HepG2 (cell line): ENCODE measurements around the gene SIK3. TPM values are rescaled to one million over a fixed set of nuclear protein-coding genes. Genes with fewer than 3 reads are reported as not detected.
A peak's percentile ranks its signal among the peaks of the same experiment; 100 is the strongest.

Experiments used
- MEIS2 ChIP-seq: sonication (generic); formaldehyde crosslinking; IDR thresholded peaks from 2 replicates; pipeline ENCODE4 v1.9.0; 2021; ENCODE audit warnings: mild to moderate bottlenecking, missing genetic modification reagents
- SIN3B ChIP-seq: fragments of 150-350 bp; IDR thresholded peaks from 2 replicates; pipeline ENCODE4 v1.6.1; 2014; ENCODE audit warnings: low read length
- SOX6 ChIP-seq, 2 experiments: fragments of 450-650 bp in 1 of 2; sonication (generic) in 1 of 2; formaldehyde crosslinking in 1 of 2; IDR thresholded peaks; 2 replicates each; pipeline versions ENCODE4 v1.4.0 to v1.6.1; 2017 to 2020; ENCODE audit warnings: antibody characterized with exemption in 1 of 2, mild to moderate bottlenecking in 1 of 2, missing genetic modification reagents in 1 of 2
- XRCC5 ChIP-seq: fragments of 200-400 bp; formaldehyde crosslinking; optimal IDR thresholded peaks from 2 replicates; pipeline ENCODE3; 2017; ENCODE audit warnings: mild to moderate bottlenecking, low read length
- ZNF101 ChIP-seq: sonication (generic); formaldehyde crosslinking; IDR thresholded peaks from 2 replicates; pipeline ENCODE4 v1.4.0; 2020; ENCODE audit warnings: mild to moderate bottlenecking, low read depth, missing genetic modification reagents, borderline replicate concordance
- ZNF331 ChIP-seq: sonication (generic); formaldehyde crosslinking; IDR thresholded peaks from 2 replicates; pipeline ENCODE4 v1.4.0; 2020; ENCODE audit warnings: missing genetic modification reagents
- ZNF546 ChIP-seq: sonication (generic); formaldehyde crosslinking; conservative IDR thresholded peaks from 2 replicates; pipeline ENCODE4 v1.8.1; 2023; ENCODE audit warnings: mild to moderate bottlenecking, missing genetic modification reagents
- polyA plus RNA-seq, 8 experiments: library from polyadenylated mRNA; depleted of rRNA in 3 of 8; stranded (reverse) in 7 of 8; unstranded in 1 of 8; fragments of >200 nt; fragmentation: Illumina TruSeq in 4 of 8; extraction: Trizol in 4 of 8; gene quantifications; 2 replicates each; pipeline versions ENCODE4 v1.2.1 to v1.2.3, GENCODE V29; 2011 to 2016; ENCODE audit warnings: low read depth in 4 of 8, missing spikeins in 1 of 8, mixed read lengths in 1 of 8; ENCODE audit not compliant: insufficient read depth in 1 of 8
- total RNA-seq, 5 experiments: library from RNA; depleted of rRNA; stranded (reverse); fragments of >200 nt; fragmentation: Illumina TruSeq; extraction: Trizol; gene quantifications; 2 replicates each; pipeline ENCODE4 v1.2.3, GENCODE V29; 2016; ENCODE audit warnings: low read depth in 1 of 5
- TF ChIP-seq, protein P1 (sequence below): IDR thresholded peaks from 2 replicates; pipeline ENCODE4 v1.6.1; 2016; ENCODE audit warnings: low read depth, missing genetic modification reagents, missing compliant biosample characterization
- TF ChIP-seq, protein P2 (sequence below), 2 experiments: fragments of 450-650 bp in 1 of 2; sonication (generic) in 1 of 2; formaldehyde crosslinking in 1 of 2; IDR thresholded peaks; 2 replicates each; pipeline versions ENCODE4 v1.6.1 to v1.8.0; 2016 to 2022; ENCODE audit warnings: antibody characterized with exemption in 1 of 2, mild to moderate bottlenecking in 1 of 2, missing genetic modification reagents in 1 of 2
- TF ChIP-seq, protein P3 (sequence below): sonication (generic); formaldehyde crosslinking; IDR thresholded peaks from 2 replicates; pipeline ENCODE4 v1.4.0; 2020; ENCODE audit warnings: missing genetic modification reagents

The SIK3 gene
- total and polyA plus RNA-seq, 2 of the 13 experiments (the other 11 are each of a cell fraction or from before 2014, with no cell fraction given) = 5.7 to 9.8 TPM

DNA sequence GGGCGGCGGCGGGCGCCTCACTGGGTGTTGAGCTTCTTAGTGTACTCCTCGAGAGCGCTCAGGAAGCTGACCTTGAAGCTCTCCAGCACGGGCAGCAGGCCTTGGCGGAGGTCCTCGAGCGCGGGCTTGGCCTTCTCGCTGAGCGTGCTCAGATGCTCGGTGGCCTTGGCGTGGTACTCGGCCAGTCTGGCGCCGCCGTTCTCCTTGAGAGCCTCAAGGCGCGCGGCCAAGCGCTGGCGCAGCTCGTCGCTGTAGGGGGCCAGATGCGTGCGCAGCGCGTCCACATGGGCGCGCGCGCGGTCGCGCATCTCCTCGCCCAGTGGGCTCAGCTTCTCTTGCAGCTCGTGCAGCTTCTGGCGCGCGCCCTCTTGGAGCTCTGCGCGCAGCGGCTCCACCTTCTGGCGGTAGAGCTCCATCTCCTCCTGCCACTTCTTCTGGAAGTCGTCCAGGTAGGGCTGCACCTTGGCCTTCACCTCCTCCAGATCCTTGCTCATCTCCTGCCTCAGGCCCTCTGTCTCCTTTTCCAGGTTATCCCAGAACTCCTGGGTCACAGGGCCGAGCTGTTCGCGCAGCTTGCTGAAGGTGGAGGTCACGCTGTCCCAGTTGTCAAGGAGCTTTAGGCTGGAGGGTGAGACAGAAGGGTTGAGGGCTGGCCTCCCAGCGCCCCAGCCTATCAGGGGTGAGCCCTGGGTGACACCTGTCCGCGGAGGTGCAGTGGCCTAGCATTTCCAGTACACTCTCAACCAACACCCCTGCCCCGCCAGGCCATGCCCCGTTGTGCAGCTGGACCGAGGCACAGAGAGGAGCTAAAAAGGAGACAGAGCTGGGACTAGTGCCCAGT, 262.2 kb downstream of the SIK3 start (continued):
- TF ChIP-seq ZNF101 (CRISPR knock-in tag) (no peak), SOX6 (IDR thresholded peaks at IDR 0.05) (no peak), SOX6 (CRISPR knock-in tag; IDR thresholded peaks at IDR 0.05) (peak; percentile 44), ZNF331 (CRISPR knock-in tag) (peak; percentile 31; the same call in 1 of the 2 replicates), SIN3B (0 out of 2 replicates have a peak, but pooled peaks have one; percentile 30), ZNF546 (CRISPR knock-in tag) (no peak; the same call in 1 of the 2 replicates), XRCC5 (peak; percentile 39), MEIS2 (CRISPR knock-in tag) (peak; percentile 57; the same call in 1 of the 2 replicates)
- TF ChIP-seq, protein P1, sequence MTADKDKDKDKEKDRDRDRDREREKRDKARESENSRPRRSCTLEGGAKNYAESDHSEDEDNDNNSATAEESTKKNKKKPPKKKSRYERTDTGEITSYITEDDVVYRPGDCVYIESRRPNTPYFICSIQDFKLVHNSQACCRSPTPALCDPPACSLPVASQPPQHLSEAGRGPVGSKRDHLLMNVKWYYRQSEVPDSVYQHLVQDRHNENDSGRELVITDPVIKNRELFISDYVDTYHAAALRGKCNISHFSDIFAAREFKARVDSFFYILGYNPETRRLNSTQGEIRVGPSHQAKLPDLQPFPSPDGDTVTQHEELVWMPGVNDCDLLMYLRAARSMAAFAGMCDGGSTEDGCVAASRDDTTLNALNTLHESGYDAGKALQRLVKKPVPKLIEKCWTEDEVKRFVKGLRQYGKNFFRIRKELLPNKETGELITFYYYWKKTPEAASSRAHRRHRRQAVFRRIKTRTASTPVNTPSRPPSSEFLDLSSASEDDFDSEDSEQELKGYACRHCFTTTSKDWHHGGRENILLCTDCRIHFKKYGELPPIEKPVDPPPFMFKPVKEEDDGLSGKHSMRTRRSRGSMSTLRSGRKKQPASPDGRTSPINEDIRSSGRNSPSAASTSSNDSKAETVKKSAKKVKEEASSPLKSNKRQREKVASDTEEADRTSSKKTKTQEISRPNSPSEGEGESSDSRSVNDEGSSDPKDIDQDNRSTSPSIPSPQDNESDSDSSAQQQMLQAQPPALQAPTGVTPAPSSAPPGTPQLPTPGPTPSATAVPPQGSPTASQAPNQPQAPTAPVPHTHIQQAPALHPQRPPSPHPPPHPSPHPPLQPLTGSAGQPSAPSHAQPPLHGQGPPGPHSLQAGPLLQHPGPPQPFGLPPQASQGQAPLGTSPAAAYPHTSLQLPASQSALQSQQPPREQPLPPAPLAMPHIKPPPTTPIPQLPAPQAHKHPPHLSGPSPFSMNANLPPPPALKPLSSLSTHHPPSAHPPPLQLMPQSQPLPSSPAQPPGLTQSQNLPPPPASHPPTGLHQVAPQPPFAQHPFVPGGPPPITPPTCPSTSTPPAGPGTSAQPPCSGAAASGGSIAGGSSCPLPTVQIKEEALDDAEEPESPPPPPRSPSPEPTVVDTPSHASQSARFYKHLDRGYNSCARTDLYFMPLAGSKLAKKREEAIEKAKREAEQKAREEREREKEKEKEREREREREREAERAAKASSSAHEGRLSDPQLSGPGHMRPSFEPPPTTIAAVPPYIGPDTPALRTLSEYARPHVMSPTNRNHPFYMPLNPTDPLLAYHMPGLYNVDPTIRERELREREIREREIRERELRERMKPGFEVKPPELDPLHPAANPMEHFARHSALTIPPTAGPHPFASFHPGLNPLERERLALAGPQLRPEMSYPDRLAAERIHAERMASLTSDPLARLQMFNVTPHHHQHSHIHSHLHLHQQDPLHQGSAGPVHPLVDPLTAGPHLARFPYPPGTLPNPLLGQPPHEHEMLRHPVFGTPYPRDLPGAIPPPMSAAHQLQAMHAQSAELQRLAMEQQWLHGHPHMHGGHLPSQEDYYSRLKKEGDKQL (CRISPR knock-in tag) = no peak
- TF ChIP-seq, protein P2, sequence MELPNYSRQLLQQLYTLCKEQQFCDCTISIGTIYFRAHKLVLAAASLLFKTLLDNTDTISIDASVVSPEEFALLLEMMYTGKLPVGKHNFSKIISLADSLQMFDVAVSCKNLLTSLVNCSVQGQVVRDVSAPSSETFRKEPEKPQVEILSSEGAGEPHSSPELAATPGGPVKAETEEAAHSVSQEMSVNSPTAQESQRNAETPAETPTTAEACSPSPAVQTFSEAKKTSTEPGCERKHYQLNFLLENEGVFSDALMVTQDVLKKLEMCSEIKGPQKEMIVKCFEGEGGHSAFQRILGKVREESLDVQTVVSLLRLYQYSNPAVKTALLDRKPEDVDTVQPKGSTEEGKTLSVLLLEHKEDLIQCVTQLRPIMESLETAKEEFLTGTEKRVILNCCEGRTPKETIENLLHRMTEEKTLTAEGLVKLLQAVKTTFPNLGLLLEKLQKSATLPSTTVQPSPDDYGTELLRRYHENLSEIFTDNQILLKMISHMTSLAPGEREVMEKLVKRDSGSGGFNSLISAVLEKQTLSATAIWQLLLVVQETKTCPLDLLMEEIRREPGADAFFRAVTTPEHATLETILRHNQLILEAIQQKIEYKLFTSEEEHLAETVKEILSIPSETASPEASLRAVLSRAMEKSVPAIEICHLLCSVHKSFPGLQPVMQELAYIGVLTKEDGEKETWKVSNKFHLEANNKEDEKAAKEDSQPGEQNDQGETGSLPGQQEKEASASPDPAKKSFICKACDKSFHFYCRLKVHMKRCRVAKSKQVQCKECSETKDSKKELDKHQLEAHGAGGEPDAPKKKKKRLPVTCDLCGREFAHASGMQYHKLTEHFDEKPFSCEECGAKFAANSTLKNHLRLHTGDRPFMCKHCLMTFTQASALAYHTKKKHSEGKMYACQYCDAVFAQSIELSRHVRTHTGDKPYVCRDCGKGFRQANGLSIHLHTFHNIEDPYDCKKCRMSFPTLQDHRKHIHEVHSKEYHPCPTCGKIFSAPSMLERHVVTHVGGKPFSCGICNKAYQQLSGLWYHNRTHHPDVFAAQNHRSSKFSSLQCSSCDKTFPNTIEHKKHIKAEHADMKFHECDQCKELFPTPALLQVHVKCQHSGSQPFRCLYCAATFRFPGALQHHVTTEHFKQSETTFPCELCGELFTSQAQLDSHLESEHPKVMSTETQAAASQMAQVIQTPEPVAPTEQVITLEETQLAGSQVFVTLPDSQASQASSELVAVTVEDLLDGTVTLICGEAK (IDR thresholded peaks at IDR 0.05) = no peak
- TF ChIP-seq, protein P2 (CRISPR knock-in tag; IDR thresholded peaks at IDR 0.05) = no peak; the same call in 1 of the 2 replicates
- TF ChIP-seq, protein P3, sequence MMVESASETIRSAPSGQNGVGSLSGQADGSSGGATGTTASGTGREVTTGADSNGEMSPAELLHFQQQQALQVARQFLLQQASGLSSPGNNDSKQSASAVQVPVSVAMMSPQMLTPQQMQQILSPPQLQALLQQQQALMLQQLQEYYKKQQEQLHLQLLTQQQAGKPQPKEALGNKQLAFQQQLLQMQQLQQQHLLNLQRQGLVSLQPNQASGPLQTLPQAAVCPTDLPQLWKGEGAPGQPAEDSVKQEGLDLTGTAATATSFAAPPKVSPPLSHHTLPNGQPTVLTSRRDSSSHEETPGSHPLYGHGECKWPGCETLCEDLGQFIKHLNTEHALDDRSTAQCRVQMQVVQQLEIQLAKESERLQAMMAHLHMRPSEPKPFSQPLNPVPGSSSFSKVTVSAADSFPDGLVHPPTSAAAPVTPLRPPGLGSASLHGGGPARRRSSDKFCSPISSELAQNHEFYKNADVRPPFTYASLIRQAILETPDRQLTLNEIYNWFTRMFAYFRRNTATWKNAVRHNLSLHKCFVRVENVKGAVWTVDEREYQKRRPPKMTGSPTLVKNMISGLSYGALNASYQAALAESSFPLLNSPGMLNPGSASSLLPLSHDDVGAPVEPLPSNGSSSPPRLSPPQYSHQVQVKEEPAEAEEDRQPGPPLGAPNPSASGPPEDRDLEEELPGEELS (CRISPR knock-in tag) = 0 out of 2 replicates have a peak, but pooled peaks have one; percentile 11
